HL-60 (cell line): ENCODE data around the gene GDF7.

Experiments used
- DNase-seq, 2 experiments: peaks; one replicate each; pipeline ENCODE4 v3.0.0-alpha.2; 2010 to 2020; ENCODE audit warnings: low read depth in 1 of 2, low spot score in 1 of 2
- H3K27ac ChIP-seq: fragments of 250-450 bp; sonication (Bioruptor Pico); replicated peaks from 2 replicates; pipeline ENCODE4 v1.5.1; 2020; ENCODE audit warnings: mild to moderate bottlenecking, moderate library complexity
- H3K27me3 ChIP-seq: fragments of 250-450 bp; sonication (Bioruptor Pico); 2 replicates; pipeline ENCODE4 v1.5.1; 2021; ENCODE audit warnings: mild to moderate bottlenecking, moderate library complexity; ENCODE audit not compliant: insufficient read depth, poor library complexity, severe bottlenecking
- H3K4me3 ChIP-seq: replicated peaks from 2 replicates; pipeline ENCODE4 v1.5.1; 2011; ENCODE audit warnings: mild to moderate bottlenecking, control low read depth, low read length; ENCODE audit not compliant: insufficient read depth
- GABPA ChIP-seq: IDR thresholded peaks from 2 replicates; pipeline ENCODE4 v1.6.1; 2012; ENCODE audit warnings: low read depth
- POLR2AphosphoS5 ChIP-seq: IDR thresholded peaks from 2 replicates; pipeline ENCODE4 v1.6.1; 2012; ENCODE audit warnings: low read depth
- SPI1 ChIP-seq: IDR thresholded peaks from 2 replicates; pipeline ENCODE4 v1.6.1; 2012; ENCODE audit warnings: low read depth, mild to moderate bottlenecking, borderline replicate concordance
- TF ChIP-seq, protein P1 (sequence below): IDR thresholded peaks from one replicate; pipeline ENCODE4 v1.5.1; 2011; ENCODE audit warnings: low read length, control low read depth, inconsistent platforms; ENCODE audit not compliant: insufficient read depth
- TF ChIP-seq, protein P2 (sequence below): IDR thresholded peaks from 2 replicates; pipeline ENCODE4 v1.6.1; 2012; ENCODE audit warnings: low read depth; ENCODE audit not compliant: insufficient replicate concordance

The GDF7 gene

GRCh38 chr2:20637147-20637546 is 29.8 kb upstream of the GDF7 start:
- Histone ChIP-seq H3K27me3 (no peaks in the 10 kb centered on the region), H3K27ac (no peak overlapping the region), H3K4me3 (no peak overlapping the region)
- TF ChIP-seq, protein P1, sequence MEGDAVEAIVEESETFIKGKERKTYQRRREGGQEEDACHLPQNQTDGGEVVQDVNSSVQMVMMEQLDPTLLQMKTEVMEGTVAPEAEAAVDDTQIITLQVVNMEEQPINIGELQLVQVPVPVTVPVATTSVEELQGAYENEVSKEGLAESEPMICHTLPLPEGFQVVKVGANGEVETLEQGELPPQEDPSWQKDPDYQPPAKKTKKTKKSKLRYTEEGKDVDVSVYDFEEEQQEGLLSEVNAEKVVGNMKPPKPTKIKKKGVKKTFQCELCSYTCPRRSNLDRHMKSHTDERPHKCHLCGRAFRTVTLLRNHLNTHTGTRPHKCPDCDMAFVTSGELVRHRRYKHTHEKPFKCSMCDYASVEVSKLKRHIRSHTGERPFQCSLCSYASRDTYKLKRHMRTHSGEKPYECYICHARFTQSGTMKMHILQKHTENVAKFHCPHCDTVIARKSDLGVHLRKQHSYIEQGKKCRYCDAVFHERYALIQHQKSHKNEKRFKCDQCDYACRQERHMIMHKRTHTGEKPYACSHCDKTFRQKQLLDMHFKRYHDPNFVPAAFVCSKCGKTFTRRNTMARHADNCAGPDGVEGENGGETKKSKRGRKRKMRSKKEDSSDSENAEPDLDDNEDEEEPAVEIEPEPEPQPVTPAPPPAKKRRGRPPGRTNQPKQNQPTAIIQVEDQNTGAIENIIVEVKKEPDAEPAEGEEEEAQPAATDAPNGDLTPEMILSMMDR, result no peak
- TF ChIP-seq, protein P2, sequence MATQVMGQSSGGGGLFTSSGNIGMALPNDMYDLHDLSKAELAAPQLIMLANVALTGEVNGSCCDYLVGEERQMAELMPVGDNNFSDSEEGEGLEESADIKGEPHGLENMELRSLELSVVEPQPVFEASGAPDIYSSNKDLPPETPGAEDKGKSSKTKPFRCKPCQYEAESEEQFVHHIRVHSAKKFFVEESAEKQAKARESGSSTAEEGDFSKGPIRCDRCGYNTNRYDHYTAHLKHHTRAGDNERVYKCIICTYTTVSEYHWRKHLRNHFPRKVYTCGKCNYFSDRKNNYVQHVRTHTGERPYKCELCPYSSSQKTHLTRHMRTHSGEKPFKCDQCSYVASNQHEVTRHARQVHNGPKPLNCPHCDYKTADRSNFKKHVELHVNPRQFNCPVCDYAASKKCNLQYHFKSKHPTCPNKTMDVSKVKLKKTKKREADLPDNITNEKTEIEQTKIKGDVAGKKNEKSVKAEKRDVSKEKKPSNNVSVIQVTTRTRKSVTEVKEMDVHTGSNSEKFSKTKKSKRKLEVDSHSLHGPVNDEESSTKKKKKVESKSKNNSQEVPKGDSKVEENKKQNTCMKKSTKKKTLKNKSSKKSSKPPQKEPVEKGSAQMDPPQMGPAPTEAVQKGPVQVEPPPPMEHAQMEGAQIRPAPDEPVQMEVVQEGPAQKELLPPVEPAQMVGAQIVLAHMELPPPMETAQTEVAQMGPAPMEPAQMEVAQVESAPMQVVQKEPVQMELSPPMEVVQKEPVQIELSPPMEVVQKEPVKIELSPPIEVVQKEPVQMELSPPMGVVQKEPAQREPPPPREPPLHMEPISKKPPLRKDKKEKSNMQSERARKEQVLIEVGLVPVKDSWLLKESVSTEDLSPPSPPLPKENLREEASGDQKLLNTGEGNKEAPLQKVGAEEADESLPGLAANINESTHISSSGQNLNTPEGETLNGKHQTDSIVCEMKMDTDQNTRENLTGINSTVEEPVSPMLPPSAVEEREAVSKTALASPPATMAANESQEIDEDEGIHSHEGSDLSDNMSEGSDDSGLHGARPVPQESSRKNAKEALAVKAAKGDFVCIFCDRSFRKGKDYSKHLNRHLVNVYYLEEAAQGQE, result no peak
- no peak for TF ChIP-seq GABPA
- no peak for TF ChIP-seq POLR2AphosphoS5
- no peak for TF ChIP-seq SPI1
- no peak for DNase-seq

DNA sequence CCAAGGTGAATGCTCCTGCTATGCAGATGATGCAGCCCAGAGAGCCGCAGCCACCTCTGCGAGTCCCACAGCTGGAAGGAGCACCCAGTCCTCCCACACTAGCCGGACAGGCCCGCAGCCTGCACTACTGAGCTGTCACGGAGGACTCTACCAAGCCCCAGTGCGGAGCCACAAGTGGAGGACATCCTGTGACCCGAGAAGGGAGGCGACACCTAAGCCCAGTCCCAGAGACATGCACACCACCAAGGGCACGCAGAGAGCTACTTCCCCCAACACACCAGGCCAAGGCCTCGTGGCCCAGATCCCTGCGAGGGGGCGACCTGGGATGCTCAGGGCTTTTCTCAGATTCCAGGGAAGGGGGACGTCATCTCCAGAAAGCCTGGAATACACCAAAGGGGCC is 28.9 kb upstream of the GDF7 start:
- DNase-seq, result no peak
- Histone ChIP-seq H3K27me3 (no peaks in the 10 kb centered on the region), H3K27ac (no peak overlapping the region), H3K4me3 (no peak overlapping the region)
- TF ChIP-seq GABPA, result no peak
- TF ChIP-seq, protein P2, result no peak
- no peak for TF ChIP-seq SPI1
- TF ChIP-seq, protein P1, result no peak
- no peak for TF ChIP-seq POLR2AphosphoS5

DNA sequence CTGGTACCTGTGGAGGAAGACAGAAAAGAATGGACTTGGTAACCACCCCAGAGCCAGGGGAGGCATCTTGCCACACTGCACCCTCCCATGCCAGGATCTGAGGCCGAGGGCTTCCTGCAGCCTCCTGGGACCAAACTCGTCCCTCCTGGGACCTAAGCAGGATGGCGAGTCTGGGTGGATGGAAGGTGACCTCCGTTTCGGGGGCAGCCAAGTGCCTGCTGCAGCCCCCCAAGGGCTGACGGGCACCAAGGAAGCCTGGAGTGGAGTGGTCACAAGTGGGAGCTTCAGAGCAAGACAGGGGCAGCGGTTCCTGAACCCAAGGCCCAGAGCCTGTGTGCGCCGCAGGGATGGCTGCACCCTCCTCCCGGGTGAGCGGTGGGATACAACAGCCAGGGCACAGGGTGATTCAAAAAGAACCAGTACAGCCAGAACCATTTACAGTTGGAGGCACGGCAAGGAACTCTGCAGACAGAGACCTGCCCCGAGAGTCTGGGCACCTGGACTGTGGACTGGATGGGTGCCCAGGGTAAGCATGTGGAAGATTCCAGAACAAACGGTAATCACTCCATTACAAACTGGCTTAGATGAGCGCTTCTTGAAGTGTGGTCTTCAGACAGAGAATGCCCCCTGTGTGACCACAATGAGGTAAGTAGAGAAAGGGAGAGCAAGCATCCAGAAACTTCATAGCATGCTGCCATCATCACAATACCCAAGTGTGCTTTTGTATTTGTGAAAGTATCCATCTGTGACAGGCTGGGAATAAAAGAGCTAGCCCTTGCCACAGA is 28.1 kb upstream of the GDF7 start:
- H3K27ac ChIP-seq, result no peak overlapping the region
- H3K4me3 ChIP-seq, result no peak overlapping the region
- TF ChIP-seq GABPA (no peak), POLR2AphosphoS5 (no peak), SPI1 (no peak)
- TF ChIP-seq, protein P1, result no peak
- TF ChIP-seq, protein P2, result no peak
- H3K27me3 ChIP-seq, result no peaks in the 10 kb centered on the region
- DNase-seq, result no peak
